DOHH2 (cell line): ENCODE measurements around the gene PLEKHG7.

Experiments
- H3F3A ChIP-seq: fragments of 200-600 bp; sonication (generic), shearing (Covaris generic); 2 replicates; pipeline ENCODE4 v1.6.0; 2016; ENCODE audit warnings: antibody characterized with exemption, mild to moderate bottlenecking; ENCODE audit not compliant: control insufficient read depth, insufficient read depth
- H3K27ac ChIP-seq: fragments of 200-600 bp; sonication (generic); 2 replicates; pipeline ENCODE4 v1.5.1; 2014; ENCODE audit warnings: low read depth, mild to moderate bottlenecking, low read length, moderate library complexity
- H3K27me3 ChIP-seq: fragments of 200-600 bp; sonication (generic); 2 replicates; pipeline ENCODE4 v1.6.1; 2014; ENCODE audit warnings: mild to moderate bottlenecking, low read length, mixed read lengths; ENCODE audit not compliant: control insufficient read depth
- H3K36me3 ChIP-seq: fragments of 200-600 bp; sonication (generic); 2 replicates; pipeline ENCODE4 v1.6.1; 2014; ENCODE audit warnings: mild to moderate bottlenecking, low read length, moderate library complexity, mixed read lengths; ENCODE audit not compliant: control insufficient read depth
- H3K4me1 ChIP-seq: fragments of 200-600 bp; sonication (generic); 2 replicates; pipeline ENCODE4 v1.6.1; 2014; ENCODE audit warnings: mild to moderate bottlenecking, low read length, mixed read lengths; ENCODE audit not compliant: control insufficient read depth
- H3K4me2 ChIP-seq: fragments of 200-600 bp; sonication (generic); 2 replicates; pipeline ENCODE4 v1.6.0; 2014; ENCODE audit warnings: mild to moderate bottlenecking, low read length, moderate library complexity
- H3K4me3 ChIP-seq: fragments of 200-600 bp; sonication (generic); 2 replicates; pipeline ENCODE4 v1.5.1; 2014; ENCODE audit warnings: mild to moderate bottlenecking, low read length, mixed read lengths
- H3K79me2 ChIP-seq: fragments of 200-600 bp; sonication (generic); 2 replicates; pipeline ENCODE4 v1.6.1; 2014; ENCODE audit warnings: mild to moderate bottlenecking, low read length, mixed read lengths; ENCODE audit not compliant: control insufficient read depth
- H3K9me2 ChIP-seq: fragments of 200-600 bp; sonication (generic); replicated peaks from 2 replicates; pipeline ENCODE4 v1.6.1; 2014; ENCODE audit warnings: mild to moderate bottlenecking, low read length, mixed read lengths; ENCODE audit not compliant: control insufficient read depth
- H3K9me3 ChIP-seq: fragments of 200-600 bp; sonication (generic); 2 replicates; pipeline ENCODE4 v1.6.1; 2014; ENCODE audit warnings: antibody characterized with exemption, low read length, mixed read lengths; ENCODE audit not compliant: control insufficient read depth, insufficient read depth
- H4K20me1 ChIP-seq: fragments of 200-600 bp; sonication (generic); 2 replicates; pipeline ENCODE4 v1.6.0; 2014; ENCODE audit warnings: low read depth, mild to moderate bottlenecking, antibody characterized with exemption, low read length, moderate library complexity; ENCODE audit not compliant: control insufficient read depth, insufficient read depth
- CTCF ChIP-seq: fragments of 200-600 bp; sonication (generic); IDR thresholded peaks from one replicate; pipeline ENCODE4 v1.5.1; 2014; ENCODE audit warnings: antibody characterized with exemption, mild to moderate bottlenecking, low read depth, low read length; ENCODE audit not compliant: poor library complexity, severe bottlenecking
- EZH2phosphoT487 ChIP-seq: fragments of 200-600 bp; sonication (generic); IDR thresholded peaks from 2 replicates; pipeline ENCODE4 v1.6.1; 2017; ENCODE audit warnings: borderline replicate concordance, mild to moderate bottlenecking, antibody characterized with exemption, low read length, moderate library complexity, mixed read lengths

The PLEKHG7 gene

DNA sequence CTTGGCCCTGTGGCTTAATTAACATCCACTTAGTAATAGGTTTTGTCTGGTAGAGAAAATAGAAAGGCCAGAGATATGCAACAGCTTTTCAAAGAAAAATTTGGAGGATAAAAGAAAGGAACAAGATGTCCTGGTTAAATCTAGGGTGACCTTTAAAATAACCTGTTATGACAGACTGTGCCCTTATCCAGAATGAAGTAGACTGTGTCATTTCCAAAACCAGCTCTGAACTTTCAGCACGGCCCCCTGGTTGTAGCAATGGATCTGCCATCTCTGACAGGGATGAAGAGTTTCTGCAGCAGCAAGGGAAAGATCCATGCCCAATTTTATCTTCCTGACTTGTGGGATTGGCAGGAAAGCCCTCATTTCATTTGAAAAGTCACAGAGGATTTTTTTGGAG lies 5.1 kb downstream of the PLEKHG7 start:
- H3K27ac ChIP-seq = no peak overlapping the region
- H3K4me3 ChIP-seq = no peak overlapping the region
- no peak for TF ChIP-seq EZH2phosphoT487
- TF ChIP-seq CTCF = no peak
- no peaks in the 10 kb centered on the region for H4K20me1 ChIP-seq
- no peaks in the 10 kb centered on the region for H3K9me2 ChIP-seq
- H3F3A ChIP-seq = no peaks in the 10 kb centered on the region
- H3K4me1 ChIP-seq = peaks cover 4% of the 10 kb centered on the region
- no peaks in the 10 kb centered on the region for H3K27me3 ChIP-seq
- no peaks in the 10 kb centered on the region for H3K9me3 ChIP-seq
- H3K36me3 ChIP-seq = no peaks in the 10 kb centered on the region
- no peaks in the 10 kb centered on the region for H3K79me2 ChIP-seq
- H3K4me2 ChIP-seq = no peak overlapping the region

GRCh38 chr12:92715625-92716024 lies 12.8 kb downstream of the PLEKHG7 start:
- H3K9me3 ChIP-seq = no peaks in the 10 kb centered on the region
- TF ChIP-seq CTCF = no peak
- no peak for TF ChIP-seq EZH2phosphoT487

GRCh38 chr12:92717202-92717601 lies 14.4 kb downstream of the PLEKHG7 start:
- no peaks in the 10 kb centered on the region for H3K36me3 ChIP-seq
- H3K9me3 ChIP-seq = no peaks in the 10 kb centered on the region
- TF ChIP-seq CTCF (peak; percentile 41), EZH2phosphoT487 (no peak)
- no peak overlapping the region for H3K4me2 ChIP-seq
- H3K79me2 ChIP-seq = no peaks in the 10 kb centered on the region
- H3K4me1 ChIP-seq = no peaks in the 10 kb centered on the region
- H3K9me2 ChIP-seq = no peaks in the 10 kb centered on the region
- H4K20me1 ChIP-seq = no peaks in the 10 kb centered on the region
- H3K27me3 ChIP-seq = no peaks in the 10 kb centered on the region
- H3K27ac ChIP-seq = no peak overlapping the region
- no peaks in the 10 kb centered on the region for H3F3A ChIP-seq
- no peak overlapping the region for H3K4me3 ChIP-seq

More at GRCh38 chr12:92715625-92716024, 12.8 kb downstream of the PLEKHG7 start:
- Histone ChIP-seq H4K20me1 (no peaks in the 10 kb centered on the region), H3K27ac (no peak overlapping the region), H3K27me3 (no peaks in the 10 kb centered on the region), H3K79me2 (no peaks in the 10 kb centered on the region), H3F3A (no peaks in the 10 kb centered on the region), H3K4me1 (no peaks in the 10 kb centered on the region), H3K36me3 (no peaks in the 10 kb centered on the region), H3K4me3 (no peak overlapping the region), H3K9me2 (no peaks in the 10 kb centered on the region), H3K4me2 (no peak overlapping the region)
